ENCODE data around the gene SRSF3.
"Not testable (repeated sequence)": the region's sequence is repeated elsewhere in the genome, so short reads cannot be mapped to it uniquely, and the experiment has no call there.

SRSF3 gene

DNA sequence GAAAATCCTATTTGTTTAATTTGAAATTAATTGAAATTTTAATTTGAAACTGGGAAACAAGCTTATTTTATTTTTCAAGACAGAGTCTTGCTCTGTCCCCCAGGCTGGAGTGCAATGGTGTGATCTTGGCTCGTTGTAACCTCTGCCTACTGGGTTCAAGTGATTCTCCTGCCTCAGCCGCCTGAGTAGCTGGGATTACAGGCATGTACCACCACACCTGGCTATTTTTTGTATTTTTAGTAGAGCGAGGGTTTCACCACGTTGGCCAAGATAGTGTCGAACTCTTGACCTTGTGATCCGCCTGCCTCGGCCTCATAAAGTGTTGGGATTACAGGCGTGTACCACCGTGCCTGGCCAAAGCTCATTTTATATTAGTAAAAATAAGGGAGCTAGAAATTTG, 4.2 kb downstream of the SRSF3 start:
- H3K4me3 ChIP-seq (replicated peaks in 1 of 2; ENCODE audit: low read depth in 2 of 2, low read length in 2 of 2) = peak overlapping the region; percentile 53 to 94

DNA sequence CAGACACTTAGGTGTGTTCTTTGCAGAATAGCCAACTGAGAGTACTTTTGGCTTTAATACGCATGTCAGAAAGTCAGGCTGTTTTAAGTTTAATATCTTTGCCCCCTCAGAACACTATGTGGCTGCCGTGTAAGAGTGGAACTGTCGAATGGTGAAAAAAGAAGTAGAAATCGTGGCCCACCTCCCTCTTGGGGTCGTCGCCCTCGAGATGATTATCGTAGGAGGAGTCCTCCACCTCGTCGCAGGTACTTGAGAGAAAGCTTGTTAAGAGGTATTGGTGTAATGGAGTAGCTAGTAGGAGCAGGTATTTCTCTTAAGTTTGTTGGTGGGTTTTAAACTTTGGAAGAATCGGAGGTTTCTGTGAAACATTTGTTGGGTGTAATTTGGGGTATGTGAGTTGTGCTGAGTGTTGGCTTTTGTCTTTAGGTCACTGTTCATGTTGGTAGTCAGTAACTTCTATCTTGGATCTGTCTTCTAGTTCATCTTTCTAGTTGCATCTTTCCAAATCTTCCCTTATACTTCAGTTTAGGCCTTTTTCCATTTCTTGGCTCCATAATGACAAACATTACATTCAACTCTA, 4.7 kb downstream of the SRSF3 start:
- peak overlapping the region; percentile 53 to 94 for H3K4me3 ChIP-seq (replicated peaks in 1 of 2; ENCODE audit: low read depth in 2 of 2, low read length in 2 of 2)
- no peak for DNase-seq (ENCODE audit: low read depth in 2 of 2)
- TF ChIP-seq, protein P1, sequence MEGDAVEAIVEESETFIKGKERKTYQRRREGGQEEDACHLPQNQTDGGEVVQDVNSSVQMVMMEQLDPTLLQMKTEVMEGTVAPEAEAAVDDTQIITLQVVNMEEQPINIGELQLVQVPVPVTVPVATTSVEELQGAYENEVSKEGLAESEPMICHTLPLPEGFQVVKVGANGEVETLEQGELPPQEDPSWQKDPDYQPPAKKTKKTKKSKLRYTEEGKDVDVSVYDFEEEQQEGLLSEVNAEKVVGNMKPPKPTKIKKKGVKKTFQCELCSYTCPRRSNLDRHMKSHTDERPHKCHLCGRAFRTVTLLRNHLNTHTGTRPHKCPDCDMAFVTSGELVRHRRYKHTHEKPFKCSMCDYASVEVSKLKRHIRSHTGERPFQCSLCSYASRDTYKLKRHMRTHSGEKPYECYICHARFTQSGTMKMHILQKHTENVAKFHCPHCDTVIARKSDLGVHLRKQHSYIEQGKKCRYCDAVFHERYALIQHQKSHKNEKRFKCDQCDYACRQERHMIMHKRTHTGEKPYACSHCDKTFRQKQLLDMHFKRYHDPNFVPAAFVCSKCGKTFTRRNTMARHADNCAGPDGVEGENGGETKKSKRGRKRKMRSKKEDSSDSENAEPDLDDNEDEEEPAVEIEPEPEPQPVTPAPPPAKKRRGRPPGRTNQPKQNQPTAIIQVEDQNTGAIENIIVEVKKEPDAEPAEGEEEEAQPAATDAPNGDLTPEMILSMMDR (IDR thresholded peaks at IDR 0.05; ENCODE audit: low read depth, low read length) = no peak

More for the DNA sequence above, 4.2 kb downstream of the SRSF3 start:
- TF ChIP-seq, protein P1 (IDR thresholded peaks at IDR 0.05; ENCODE audit: low read depth, low read length) = no peak
- DNase-seq (ENCODE audit: low read depth in 2 of 2) = no peak

DNA sequence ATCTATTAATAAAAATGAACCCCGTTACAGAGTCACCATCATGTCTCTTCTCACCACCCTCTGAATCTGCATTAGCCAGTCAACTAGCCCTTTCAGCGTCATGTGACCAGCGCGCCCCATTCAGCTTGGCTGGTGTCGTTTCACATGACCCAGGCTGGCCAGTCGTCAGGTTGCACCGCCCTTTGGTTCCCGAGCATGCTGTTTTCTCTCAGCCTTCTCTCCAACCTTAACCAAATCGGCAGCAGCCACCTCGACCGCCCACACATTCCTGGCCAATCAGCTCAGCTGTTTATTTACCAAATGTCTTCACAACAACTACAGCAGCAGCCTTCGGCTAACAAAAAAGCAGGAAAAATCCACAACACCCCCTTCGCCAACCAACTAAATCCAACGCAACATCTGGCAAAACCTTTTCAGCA, 5.6 kb downstream of the SRSF3 start:
- peak; percentile 62 to 66 for DNase-seq (ENCODE audit: low read depth in 2 of 2)
- TF ChIP-seq, protein P1 (IDR thresholded peaks at IDR 0.05; ENCODE audit: low read depth, low read length) = no peak
- peak overlapping the region in 1 of 2 donors; percentile 18 for H3K4me3 ChIP-seq (replicated peaks in 1 of 2; ENCODE audit: low read depth in 2 of 2, low read length in 2 of 2)

DNA sequence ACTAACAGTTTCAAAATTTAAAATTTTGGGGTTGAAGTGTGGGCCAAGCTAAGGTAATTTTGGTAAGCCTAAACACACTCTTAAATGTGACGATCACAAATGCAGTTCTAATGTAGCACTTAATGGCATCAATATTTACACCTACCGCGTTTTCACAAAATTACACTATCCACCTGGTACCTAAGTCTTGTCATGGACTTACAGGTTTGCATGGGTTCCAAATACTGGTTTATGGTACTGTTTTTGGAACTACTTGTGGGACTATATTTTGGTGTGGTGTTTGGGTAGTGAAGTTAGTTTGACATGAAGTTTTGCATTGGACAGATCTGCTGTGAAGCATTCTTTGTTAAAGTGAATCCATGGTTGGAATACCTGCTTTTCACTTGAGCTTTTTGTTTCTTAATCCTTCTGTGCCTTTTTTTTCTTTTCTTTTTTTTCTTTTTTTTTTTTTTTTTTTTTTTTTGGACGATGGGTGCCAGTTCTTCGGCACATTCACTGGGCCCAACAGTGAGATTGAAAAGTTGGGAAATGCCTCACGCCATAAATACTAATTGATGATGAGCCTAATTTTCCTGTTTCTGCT, 6.5 kb downstream of the SRSF3 start:
- no peak overlapping the region for H3K4me3 ChIP-seq (replicated peaks in 1 of 2; ENCODE audit: low read depth in 2 of 2, low read length in 2 of 2)
- no peak for DNase-seq (ENCODE audit: low read depth in 2 of 2)
- TF ChIP-seq, protein P1 (IDR thresholded peaks at IDR 0.05; ENCODE audit: low read depth, low read length) = no peak

DNA sequence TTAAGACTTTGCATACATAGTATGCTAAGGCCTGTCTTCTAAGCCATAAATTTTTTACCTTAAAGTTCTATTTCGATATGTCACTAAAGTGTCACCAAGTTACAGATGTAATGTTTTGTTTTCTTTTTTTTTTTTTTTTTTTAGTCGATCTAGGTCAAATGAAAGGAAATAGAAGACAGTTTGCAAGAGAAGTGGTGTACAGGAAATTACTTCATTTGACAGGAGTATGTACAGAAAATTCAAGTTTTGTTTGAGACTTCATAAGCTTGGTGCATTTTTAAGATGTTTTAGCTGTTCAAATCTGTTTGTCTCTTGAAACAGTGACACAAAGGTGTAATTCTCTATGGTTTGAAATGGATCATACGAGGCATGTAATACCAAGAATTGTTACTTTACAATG, 7.7 kb downstream of the SRSF3 start:
- not testable (repeated sequence) for H3K4me3 ChIP-seq (replicated peaks in 1 of 2; ENCODE audit: low read depth in 2 of 2, low read length in 2 of 2); DNase-seq (ENCODE audit: low read depth in 2 of 2)

DNA sequence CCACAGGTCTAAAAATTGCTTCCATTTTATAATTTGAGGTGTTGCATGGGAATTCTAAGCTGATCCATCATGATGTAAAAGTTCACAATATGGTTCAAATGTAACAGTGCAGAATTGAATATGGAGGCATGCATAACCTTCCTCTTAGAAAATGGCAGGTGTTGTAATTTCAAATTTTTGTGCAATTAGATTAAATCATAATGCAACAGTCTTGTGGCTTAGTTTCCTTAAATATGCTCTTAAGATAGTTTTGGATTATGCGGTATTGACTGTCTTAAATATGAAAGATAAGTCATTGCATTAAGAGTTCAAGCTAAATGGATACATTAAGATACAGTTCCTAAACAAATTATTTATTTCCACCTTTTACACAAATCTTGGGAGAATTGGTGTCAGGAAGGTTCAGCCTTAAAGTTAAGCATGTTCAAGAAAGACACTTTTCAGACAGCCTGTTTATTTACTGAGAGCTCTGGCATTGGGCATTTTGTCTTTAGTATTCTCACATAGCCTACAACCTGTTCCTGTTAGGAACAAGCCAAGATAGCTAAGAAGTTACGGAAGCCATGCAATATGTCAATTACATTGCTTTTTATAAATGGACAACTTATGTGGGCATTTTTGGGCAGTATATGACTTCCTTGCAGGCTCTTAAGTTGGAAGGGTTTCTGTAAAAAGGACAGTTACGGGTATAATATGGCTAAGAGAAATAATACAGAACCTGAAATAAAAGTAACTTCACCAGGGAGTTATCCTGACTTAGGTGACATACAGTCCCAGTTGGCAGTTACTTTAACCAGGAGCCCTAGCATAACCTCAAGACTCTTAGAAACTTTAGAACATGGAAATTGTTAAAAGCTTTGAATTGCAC, 9.3 kb downstream of the SRSF3 start:
- TF ChIP-seq, protein P1 (IDR thresholded peaks at IDR 0.05; ENCODE audit: low read depth, low read length) = no peak
- DNase-seq (ENCODE audit: low read depth in 2 of 2) = no peak
- no peak overlapping the region for H3K4me3 ChIP-seq (replicated peaks in 1 of 2; ENCODE audit: low read depth in 2 of 2, low read length in 2 of 2)
